Measurements from ENCODE around the gene GSTK1.
"Not testable (repeated sequence)": the region's sequence is repeated elsewhere in the genome, so short reads cannot be mapped to it uniquely, and the experiment has no call there.

The GSTK1 gene

GRCh38 chr7:143271240-143271639 is 8.0 kb downstream of the GSTK1 start:
- DNase-seq (ENCODE audit: low spot score): no peak

DNA sequence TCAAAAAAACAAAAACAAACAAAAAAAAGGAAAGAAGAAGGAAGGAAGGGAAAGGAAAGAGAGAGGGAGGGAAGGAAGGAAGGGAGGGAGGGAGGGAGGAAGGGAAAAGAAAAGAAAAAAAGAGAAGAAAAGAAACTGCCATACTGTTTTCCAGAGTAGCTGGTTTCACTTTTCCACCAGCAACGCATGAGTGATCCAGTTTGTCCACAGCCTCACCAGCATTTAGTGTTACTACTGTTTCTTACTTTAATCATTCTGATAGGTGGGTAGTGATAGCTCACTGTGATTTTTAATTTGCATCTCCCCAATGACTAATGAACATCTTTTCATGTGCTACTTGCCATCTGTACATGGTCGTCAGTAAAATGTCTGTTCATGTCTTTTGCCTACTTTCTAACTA is 9.6 kb downstream of the GSTK1 start:
- DNase-seq (ENCODE audit: low spot score): no peak

GRCh38 chr7:143279186-143280098 is 16.2 kb downstream of the GSTK1 start:
- DNase-seq (ENCODE audit: low spot score): no peak

GRCh38 chr7:143280160-143280559 is 16.9 kb downstream of the GSTK1 start:
- DNase-seq (ENCODE audit: low spot score): no peak

- DNase-seq (ENCODE audit: low spot score): no peak
Observed at GRCh38 chr7:143280566-143280965, 17.3 kb downstream of the GSTK1 start.

- no peak for DNase-seq (ENCODE audit: low spot score)
Observed at GRCh38 chr7:143281529-143281928, 18.3 kb downstream of the GSTK1 start.

GRCh38 chr7:143282124-143282523 is 18.9 kb downstream of the GSTK1 start:
- DNase-seq (ENCODE audit: low spot score): no peak

- DNase-seq (ENCODE audit: low spot score): no peak
Observed at GRCh38 chr7:143283381-143283780, 20.1 kb downstream of the GSTK1 start.

GRCh38 chr7:143284591-143285469 is 21.6 kb downstream of the GSTK1 start, which contains the start of gene TMEM139:
TMEM139 (plus strand) TSS chr7:143284958; CDS start chr7:143285958, 1,000 bp downstream.
- DNase-seq (ENCODE audit: low spot score): no peak

DNA sequence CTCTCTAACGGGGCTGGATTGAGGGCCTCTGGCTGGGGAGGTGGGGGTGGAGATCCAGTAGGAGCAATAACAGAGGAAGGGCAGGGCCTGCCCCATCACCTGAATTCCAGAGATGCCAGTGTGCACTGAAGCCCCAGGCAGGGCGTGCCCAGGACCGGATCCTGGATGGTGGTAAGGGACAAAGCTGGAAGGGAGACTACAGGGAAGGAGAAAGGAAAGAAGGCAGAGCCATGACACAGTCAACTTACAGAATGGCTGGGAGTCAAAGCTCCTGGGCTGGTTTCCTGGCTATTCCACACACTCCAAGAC is 22.2 kb downstream of the GSTK1 start:
- DNase-seq (ENCODE audit: low spot score): no peak

GRCh38 chr7:143285806-143286521 is 22.7 kb downstream of the GSTK1 start:
- DNase-seq (ENCODE audit: low spot score): no peak

GRCh38 chr7:143286522-143286890 is 23.3 kb downstream of the GSTK1 start:
- no peak for DNase-seq (ENCODE audit: low spot score)

DNA sequence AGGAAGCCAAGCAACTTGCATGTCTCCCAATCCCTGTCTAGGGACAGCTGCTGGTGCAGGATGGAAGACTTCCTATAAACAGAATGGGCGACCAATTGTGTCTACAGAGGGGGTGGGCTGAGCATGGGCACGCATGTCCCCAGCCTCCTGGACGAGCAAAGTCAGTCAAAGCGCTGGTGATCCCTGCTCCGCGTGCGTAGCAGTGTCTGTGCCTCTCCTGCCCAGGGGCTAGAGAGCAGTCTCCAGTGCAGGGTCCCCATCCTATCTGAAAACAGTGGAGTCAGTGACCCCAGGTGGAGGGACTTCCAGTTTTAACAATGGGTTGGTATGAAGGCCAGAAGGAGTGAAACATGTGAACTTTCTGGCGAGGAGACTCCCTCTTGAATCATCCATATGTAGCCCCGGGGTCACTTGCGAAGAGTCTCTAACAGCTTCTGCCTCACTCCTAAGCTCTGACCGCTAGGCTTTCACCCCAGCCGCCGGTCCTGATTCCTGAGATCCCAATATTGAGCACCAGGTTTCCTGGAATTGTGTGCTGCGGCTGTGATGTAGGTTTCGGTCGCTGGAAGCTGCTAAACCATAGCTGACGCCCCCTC is 24.2 kb downstream of the GSTK1 start:
- no peak for DNase-seq (ENCODE audit: low spot score)

- peak; percentile 98 for DNase-seq (ENCODE audit: low spot score)
Observed at GRCh38 chr7:143287935-143288826, 24.9 kb downstream of the GSTK1 start, which contains the start of gene CASP2. CASP2 (plus strand) TSS chr7:143288351; CDS start chr7:143288456, 105 bp downstream.

GRCh38 chr7:143288836-143289235 is 25.6 kb downstream of the GSTK1 start:
- DNase-seq (ENCODE audit: low spot score): no peak

GRCh38 chr7:143289421-143289820 is 26.2 kb downstream of the GSTK1 start:
- no peak for DNase-seq (ENCODE audit: low spot score)

DNA sequence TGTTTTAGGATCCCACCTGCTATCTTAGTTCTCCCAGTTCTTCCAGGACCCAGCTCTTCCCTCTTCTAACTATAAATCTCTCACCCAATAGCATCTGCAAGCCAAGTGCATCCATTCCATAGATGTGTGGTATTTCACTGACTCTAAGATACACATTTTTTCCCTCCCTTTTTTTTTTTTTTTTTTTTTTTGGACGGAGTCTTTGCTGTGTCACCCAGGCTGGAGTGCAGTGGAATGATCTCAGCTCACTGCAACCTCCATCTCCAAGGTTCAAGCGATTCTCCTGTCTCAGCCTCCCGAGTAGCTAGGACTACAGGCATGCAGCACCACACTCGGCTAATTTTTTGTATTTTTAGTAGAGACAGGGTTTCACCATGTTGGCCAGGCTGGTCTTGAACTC is 26.6 kb downstream of the GSTK1 start:
- DNase-seq (ENCODE audit: low spot score): not testable (repeated sequence)

- DNase-seq (ENCODE audit: low spot score): no peak
Observed at GRCh38 chr7:143290293-143290692, 27.1 kb downstream of the GSTK1 start.

- DNase-seq (ENCODE audit: low spot score): no peak
Observed at GRCh38 chr7:143292876-143293275, 29.6 kb downstream of the GSTK1 start.

GRCh38 chr7:143295870-143296269 is 32.6 kb downstream of the GSTK1 start:
- no peak for DNase-seq (ENCODE audit: low spot score)

- no peak for DNase-seq (ENCODE audit: low spot score)
Observed at GRCh38 chr7:143296686-143297085, 33.4 kb downstream of the GSTK1 start.
